Mucosa of descending colon (tissue), 3 donors: ENCODE data around the gene FAM114A2. TPM values are rescaled to one million over a fixed set of nuclear protein-coding genes. Genes with fewer than 3 reads are reported as not detected.

Experiments
- ATAC-seq: fragments of 200-7000 bp; cut with Tn5 transposase; one replicate; pipeline ENCODE4 v1.9.1; 2020; ENCODE audit warnings: mild to moderate bottlenecking, moderate library complexity
- DNase-seq, 3 donors: peaks; one replicate each; pipeline ENCODE4 v3.0.0-alpha.2; 2020
- H3K36me3 ChIP-seq: fragments of 200-600 bp; one replicate; pipeline ENCODE4 v1.8.0; 2021; ENCODE audit warnings: low read depth, mild to moderate bottlenecking
- H3K4me1 ChIP-seq: fragments of 200-600 bp; one replicate; pipeline ENCODE4 v1.8.0; 2021; ENCODE audit warnings: low read depth, mild to moderate bottlenecking
- H3K4me3 ChIP-seq: fragments of 200-600 bp; one replicate; pipeline ENCODE4 v1.8.0; 2021; ENCODE audit warnings: mild to moderate bottlenecking
- H3K9me3 ChIP-seq: fragments of 200-600 bp; one replicate; pipeline ENCODE4 v1.8.0; 2021; ENCODE audit warnings: mild to moderate bottlenecking
- intact Hi-C, 2 donors: fragments of 100-400 bp; cut with DNase I in 1 of 2; cut with micrococcal nuclease in 1 of 2; formaldehyde crosslinking; loops; one replicate each; pipeline versions ENCODE4 v1.11.0 to v1.11.1; 2022; cut with DNase I, micrococcal nuclease
- total RNA-seq, 3 donors: library from RNA; stranded (reverse); fragmentation: NEBNext Ultra II Directional in 2 of 3; extraction: Animal tissue kit (Norgen Biotek cat#: 25700) in 2 of 3; gene quantifications; one replicate each; pipeline versions ENCODE4 v1.2.1 to v1.2.4, GENCODE V29; 2021 to 2023
- TF ChIP-seq, protein P1 (sequence below): fragments of 200-600 bp; IDR thresholded peaks from one replicate; pipeline ENCODE4 v1.8.0; 2022; ENCODE audit warnings: antibody characterized with exemption, mild to moderate bottlenecking
- donor health status: DM: no; HTN: no; CAD: no; lungs with moderate emphysema.
- donor health status: DM: no; HTN: no; CAD: no.
- donor health status: DM: no; HTN: yes; CAD: no.

FAM114A2 gene
- total RNA-seq, 3 donors from 2014 or later: 20.1 to 40.9 (median 21.6) TPM

DNA sequence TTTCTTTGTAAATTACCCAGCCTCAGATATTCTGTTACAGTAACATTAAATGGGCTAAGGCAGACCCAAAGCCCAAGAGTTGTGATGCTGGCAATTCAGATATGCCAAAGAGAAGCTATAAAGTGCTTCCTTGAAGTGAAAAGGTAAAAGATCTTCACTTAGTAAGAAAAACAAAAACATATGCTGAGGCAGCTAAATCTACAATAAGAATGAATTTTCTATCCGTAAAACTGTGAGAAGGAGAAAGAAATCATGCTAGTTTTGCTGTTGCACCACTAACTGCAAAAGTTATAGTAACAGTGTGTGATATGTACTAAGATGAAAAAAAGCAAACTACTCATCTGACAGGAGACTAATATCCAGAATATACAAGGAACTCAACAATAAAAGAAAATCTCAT, 39.9 kb downstream of the FAM114A2 start:
- ATAC-seq (no peak), DNase-seq (no peak)
- Histone ChIP-seq H3K4me1 (no peaks in the 10 kb centered on the region), H3K36me3 (no peaks in the 10 kb centered on the region), H3K4me3 (no peak overlapping the region), H3K9me3 (no peaks in the 10 kb centered on the region)
- intact Hi-C loops: no loop called here
- TF ChIP-seq, protein P1, sequence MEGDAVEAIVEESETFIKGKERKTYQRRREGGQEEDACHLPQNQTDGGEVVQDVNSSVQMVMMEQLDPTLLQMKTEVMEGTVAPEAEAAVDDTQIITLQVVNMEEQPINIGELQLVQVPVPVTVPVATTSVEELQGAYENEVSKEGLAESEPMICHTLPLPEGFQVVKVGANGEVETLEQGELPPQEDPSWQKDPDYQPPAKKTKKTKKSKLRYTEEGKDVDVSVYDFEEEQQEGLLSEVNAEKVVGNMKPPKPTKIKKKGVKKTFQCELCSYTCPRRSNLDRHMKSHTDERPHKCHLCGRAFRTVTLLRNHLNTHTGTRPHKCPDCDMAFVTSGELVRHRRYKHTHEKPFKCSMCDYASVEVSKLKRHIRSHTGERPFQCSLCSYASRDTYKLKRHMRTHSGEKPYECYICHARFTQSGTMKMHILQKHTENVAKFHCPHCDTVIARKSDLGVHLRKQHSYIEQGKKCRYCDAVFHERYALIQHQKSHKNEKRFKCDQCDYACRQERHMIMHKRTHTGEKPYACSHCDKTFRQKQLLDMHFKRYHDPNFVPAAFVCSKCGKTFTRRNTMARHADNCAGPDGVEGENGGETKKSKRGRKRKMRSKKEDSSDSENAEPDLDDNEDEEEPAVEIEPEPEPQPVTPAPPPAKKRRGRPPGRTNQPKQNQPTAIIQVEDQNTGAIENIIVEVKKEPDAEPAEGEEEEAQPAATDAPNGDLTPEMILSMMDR: no peak

DNA sequence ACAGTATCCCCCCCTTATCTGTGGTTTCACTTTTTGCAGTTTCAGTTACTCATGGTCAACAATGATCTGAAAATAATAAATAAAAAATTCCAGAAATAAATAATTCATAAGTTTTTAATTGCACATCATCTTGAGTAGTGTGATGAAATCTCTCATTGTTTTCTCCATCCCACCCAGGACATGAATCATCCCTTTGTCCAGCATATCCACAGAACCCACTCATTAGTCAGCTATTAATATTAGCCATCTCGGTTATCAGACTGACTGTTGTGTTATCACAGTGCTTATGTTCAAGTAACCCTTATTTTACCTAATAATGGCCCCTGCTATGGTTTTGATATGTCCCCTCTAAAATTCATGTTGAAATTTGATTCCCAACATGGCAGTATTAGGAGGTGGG, 40.7 kb downstream of the FAM114A2 start:
- H3K4me1 ChIP-seq: no peaks in the 10 kb centered on the region
- H3K36me3 ChIP-seq: no peaks in the 10 kb centered on the region
- TF ChIP-seq, protein P1: no peak
- ATAC-seq: no peak
- no peak for DNase-seq
- H3K9me3 ChIP-seq: no peaks in the 10 kb centered on the region
- H3K4me3 ChIP-seq: no peak overlapping the region
- intact Hi-C loops: no loop called here

DNA sequence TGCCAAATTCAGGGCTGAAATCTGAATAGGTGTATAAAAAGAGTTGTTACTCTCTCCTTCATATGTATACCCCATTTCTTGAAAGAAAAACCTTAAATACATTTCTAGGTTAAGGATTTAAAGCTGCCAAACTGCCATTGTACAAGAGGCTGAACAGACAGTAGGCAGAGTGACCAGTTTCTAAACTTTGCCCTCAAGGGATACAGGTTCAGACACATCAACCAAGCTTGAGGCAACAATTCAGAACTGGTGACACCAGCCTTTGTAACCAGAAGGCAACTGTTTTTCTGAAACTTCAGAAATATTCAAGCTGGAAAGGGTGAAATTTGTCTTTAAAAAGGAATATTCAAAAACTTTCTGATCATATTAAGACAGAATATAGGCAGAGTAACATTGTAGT, 47.5 kb downstream of the FAM114A2 start:
- ATAC-seq (no peak), DNase-seq (no peak)
- TF ChIP-seq, protein P1: no peak
- no peaks in the 10 kb centered on the region for H3K9me3 ChIP-seq
- intact Hi-C loops: no loop called here
- H3K4me1 ChIP-seq: peaks cover 5% of the 10 kb centered on the region
- H3K4me3 ChIP-seq: no peak overlapping the region
- H3K36me3 ChIP-seq: no peaks in the 10 kb centered on the region

DNA sequence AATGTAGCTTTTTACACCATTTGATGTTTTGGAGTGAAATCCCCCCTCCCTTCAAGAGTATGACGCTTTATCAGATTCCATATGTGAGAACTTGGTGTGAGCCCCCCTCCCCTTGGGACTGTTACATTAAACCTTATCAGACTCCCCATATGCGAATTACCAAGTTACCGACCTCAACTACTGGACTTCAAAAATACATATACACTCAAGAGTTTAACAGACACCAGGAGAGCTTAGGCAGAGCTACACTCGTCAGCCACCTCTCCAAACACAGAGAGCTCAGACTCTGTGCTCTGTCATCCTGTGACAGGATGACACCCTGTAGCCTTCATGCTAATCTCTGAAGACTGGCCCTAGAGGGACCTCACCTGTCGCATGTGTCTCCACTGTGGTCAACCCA, 50.2 kb downstream of the FAM114A2 start:
- TF ChIP-seq, protein P1: no peak
- no peak for DNase-seq
- no peak for ATAC-seq
- no peak overlapping the region for H3K4me3 ChIP-seq
- no peaks in the 10 kb centered on the region for H3K9me3 ChIP-seq
- H3K36me3 ChIP-seq: no peaks in the 10 kb centered on the region
- intact Hi-C loops: no loop called here
- peaks cover 5% of the 10 kb centered on the region for H3K4me1 ChIP-seq

DNA sequence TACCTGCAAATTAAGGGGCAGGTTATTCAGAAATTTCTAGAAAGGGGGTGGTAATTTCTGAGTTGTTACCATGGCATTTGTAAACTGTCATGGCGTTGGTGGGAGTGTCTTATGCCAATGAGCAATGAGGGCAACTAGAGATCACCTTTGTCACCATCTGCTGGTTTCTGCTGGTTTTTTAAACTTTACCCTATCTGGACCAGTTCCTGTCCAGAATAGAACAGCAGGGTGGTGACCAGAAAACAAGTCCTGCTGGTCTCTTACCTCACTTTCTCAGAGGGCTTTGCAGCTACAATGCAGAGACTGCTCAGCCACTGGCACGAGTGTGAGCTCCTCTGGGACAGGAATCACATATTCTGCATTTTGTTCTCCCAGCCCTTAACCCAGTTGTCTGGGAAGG, 51.4 kb downstream of the FAM114A2 start:
- no peaks in the 10 kb centered on the region for H3K9me3 ChIP-seq
- DNase-seq (peak in 1 of 3 donors; percentile 23), ATAC-seq (peak; percentile 76)
- peaks cover 5% of the 10 kb centered on the region for H3K4me1 ChIP-seq
- TF ChIP-seq, protein P1: no peak
- intact Hi-C loops: no loop called here
- no peaks in the 10 kb centered on the region for H3K36me3 ChIP-seq
- no peak overlapping the region for H3K4me3 ChIP-seq

DNA sequence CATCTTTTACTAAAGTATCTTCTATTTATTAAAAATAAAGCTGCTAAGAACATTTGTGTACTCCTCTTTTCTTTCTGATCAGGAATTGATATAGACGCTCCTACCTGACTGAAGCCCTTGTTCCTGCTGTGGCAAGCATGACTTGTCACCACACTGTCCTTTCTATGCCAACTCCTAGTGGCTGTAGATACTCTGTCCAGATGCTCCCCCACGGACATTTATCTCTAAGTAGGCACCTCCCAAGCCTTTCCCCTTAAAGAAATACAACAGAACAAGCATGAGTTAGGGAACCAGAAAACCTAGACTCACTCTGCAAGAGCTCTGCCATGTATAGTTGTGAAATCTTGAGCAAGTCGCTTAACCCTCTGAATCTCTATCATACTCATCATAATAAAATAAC, 53.2 kb downstream of the FAM114A2 start:
- TF ChIP-seq, protein P1: no peak
- no peak overlapping the region for H3K4me3 ChIP-seq
- H3K4me1 ChIP-seq: peaks cover 5% of the 10 kb centered on the region

More for the DNA sequence above, 53.2 kb downstream of the FAM114A2 start:
- ATAC-seq: no peak
- Histone ChIP-seq H3K9me3 (no peaks in the 10 kb centered on the region), H3K36me3 (no peaks in the 10 kb centered on the region)
- DNase-seq: no peak
- intact Hi-C loops: no loop called here
